BJ (cell line): Measurements from ENCODE around the gene RABL2B. TPM values are rescaled to one million over a fixed set of nuclear protein-coding genes. Genes with fewer than 3 reads are reported as not detected.

Source experiments
- CTCF ChIA-PET: fragments of 350-600 bp; formaldehyde crosslinking; extraction: SDS; loops from one replicate; lab custom pipeline; 2021; ENCODE audit warnings: antibody characterized with exemption, inconsistent platforms; lab: Yijun Ruan, JAX
- POLR2A ChIA-PET: fragments of 300-600 bp; sonication (Branson Sonifier 250); formaldehyde crosslinking; extraction: SDS; loops from one replicate; lab custom pipeline; 2021; ENCODE audit warnings: antibody characterized with exemption; lab: Charles Lee
- DNase-seq: peaks from one replicate; pipeline ENCODE4 v3.0.0-alpha.2; 2011; ENCODE audit warnings: low read depth
- H3K27me3 ChIP-seq: 2 replicates; pipeline ENCODE4 v1.6.0; 2011; ENCODE audit warnings: low read length; ENCODE audit not compliant: control insufficient read depth, insufficient read depth
- H3K36me3 ChIP-seq: 2 replicates; pipeline ENCODE4 v1.5.1; 2011; ENCODE audit warnings: low read length; ENCODE audit not compliant: control insufficient read depth, insufficient read depth
- H3K4me3 ChIP-seq: 2 replicates; pipeline ENCODE4 v1.5.1; 2011; ENCODE audit warnings: low read depth, mild to moderate bottlenecking, control low read depth, low read length
- CTCF ChIP-seq: IDR thresholded peaks from 2 replicates; pipeline ENCODE4 v1.5.1; 2011; ENCODE audit warnings: low read depth, mild to moderate bottlenecking, control low read depth, inconsistent platforms, low read length, moderate library complexity; ENCODE audit not compliant: insufficient read depth
- polyA plus RNA-seq: library from polyadenylated mRNA; depleted of rRNA; stranded (reverse); fragments of >200 nt; gene quantifications from 2 replicates; pipeline ENCODE4 v1.2.3, GENCODE V29; 2011; rRNA removed

Gene RABL2B
- polyA plus RNA-seq, 1 experiment: 41.6 TPM

DNA sequence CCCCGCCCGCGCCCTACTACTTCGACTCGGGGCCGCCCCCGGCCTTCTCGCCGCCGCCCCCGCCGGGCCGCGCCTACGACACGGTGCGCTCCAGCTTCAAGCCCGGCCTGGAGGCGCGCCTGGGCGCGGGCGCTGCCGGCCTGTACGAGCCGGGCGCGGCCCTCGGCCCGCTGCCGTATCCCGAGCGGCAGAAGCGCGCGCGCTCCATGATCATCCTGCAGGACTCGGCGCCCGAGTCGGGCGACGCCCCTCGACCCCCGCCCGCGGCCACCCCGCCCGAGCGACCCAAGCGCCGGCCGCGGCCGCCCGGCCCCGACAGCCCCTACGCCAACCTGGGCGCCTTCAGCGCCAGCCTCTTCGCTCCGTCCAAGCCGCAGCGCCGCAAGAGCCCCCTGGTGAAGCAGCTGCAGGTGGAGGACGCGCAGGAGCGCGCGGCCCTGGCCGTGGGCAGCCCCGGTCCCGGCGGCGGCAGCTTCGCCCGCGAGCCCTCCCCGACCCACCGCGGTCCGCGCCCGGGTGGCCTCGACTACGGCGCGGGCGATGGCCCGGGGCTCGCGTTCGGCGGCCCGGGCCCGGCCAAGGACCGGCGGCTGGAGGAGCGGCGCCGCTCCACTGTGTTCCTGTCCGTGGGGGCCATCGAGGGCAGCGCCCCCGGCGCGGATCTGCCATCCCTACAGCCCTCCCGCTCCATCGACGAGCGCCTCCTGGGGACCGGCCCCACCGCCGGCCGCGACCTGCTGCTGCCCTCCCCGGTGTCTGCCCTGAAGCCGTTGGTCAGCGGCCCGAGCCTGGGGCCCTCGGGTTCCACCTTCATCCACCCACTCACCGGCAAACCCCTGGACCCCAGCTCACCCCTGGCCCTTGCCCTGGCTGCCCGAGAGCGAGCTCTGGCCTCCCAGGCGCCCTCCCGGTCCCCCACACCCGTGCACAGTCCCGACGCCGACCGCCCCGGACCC is 62.9 kb downstream of the RABL2B start:
- no peak for DNase-seq
- ChIA-PET POLR2A (no interaction called here), CTCF (interaction anchor here (3.0 kb wide), 1 partner anchor 11 kb away, joined by 10 read pairs; no protein-coding TSS in a partner anchor)
- no peak overlapping the region for H3K4me3 ChIP-seq
- TF ChIP-seq CTCF: no peak
- H3K27me3 ChIP-seq: peaks cover 9% of the 10 kb centered on the region
- no peaks in the 10 kb centered on the region for H3K36me3 ChIP-seq

- Histone ChIP-seq H3K27me3 (peaks cover 9% of the 10 kb centered on the region), H3K4me3 (no peak overlapping the region), H3K36me3 (no peaks in the 10 kb centered on the region)
- no peak for DNase-seq
- CTCF ChIA-PET: interaction anchor here (3.0 kb wide), 1 partner anchor 12 kb away, joined by 10 read pairs; no protein-coding TSS in a partner anchor
- no peak for TF ChIP-seq CTCF
- POLR2A ChIA-PET: no interaction called here
Observed at GRCh38 chr22:50719814-50720300, 63.6 kb downstream of the RABL2B start.

DNA sequence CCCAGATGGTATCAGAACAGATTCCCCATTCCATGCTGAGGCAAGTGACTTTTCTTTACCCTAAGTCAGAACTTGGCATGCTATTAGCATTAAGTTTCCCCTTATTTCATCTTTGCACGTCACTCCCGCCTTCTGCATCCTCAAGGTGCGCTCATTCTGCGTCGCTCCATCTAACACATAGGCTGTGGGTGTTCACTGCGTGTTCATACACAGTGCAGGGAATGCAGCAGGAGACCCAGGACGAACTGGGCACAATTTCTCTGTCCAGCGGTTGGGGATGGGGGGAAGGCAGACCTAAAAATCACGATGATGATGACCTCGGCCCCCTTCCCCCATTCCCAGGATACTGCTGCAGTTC is 65.1 kb downstream of the RABL2B start:
- no peaks in the 10 kb centered on the region for H3K36me3 ChIP-seq
- CTCF ChIA-PET: no interaction called here
- POLR2A ChIA-PET: no interaction called here
- no peak for TF ChIP-seq CTCF
- peaks cover 9% of the 10 kb centered on the region for H3K27me3 ChIP-seq
- DNase-seq: no peak
- H3K4me3 ChIP-seq: no peak overlapping the region

DNA sequence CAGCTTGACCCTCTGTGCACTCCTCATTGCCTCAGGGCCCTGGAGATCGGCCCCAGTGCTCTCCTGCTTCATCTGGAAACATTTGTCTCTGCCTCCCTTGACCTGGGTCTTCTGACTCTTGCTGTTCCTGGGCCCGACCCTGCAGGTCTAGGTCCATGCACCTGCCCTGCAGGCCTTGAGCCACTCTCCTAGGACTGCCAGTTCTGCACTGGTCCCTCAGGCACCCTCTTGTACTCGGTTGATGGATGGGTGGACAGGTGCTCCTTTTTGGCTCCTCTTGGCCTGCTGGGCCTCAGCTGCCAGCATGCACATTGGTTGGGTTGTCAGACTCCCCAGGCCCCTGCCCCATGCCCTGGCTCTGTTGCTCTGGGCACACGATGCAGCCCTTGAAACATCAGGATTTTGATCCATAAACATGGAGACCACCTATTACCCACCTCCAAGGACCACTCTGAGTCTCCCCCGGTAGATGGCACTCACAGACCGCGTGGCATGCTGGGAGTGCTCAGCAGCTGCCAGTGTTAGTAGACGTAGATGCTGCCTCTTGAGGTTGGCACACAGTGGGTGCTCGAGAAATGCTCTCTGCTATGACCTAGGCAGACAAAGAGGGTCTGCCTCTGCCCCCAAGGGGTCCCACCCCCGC is 65.6 kb downstream of the RABL2B start:
- ChIA-PET CTCF (no interaction called here), POLR2A (no interaction called here)
- no peaks in the 10 kb centered on the region for H3K36me3 ChIP-seq
- TF ChIP-seq CTCF: no peak
- no peak for DNase-seq
- no peak overlapping the region for H3K4me3 ChIP-seq
- peaks cover 9% of the 10 kb centered on the region for H3K27me3 ChIP-seq

Other genes with a start within 250 kb of the RABL2B start
- gene KLHDC7B, start 237.7 kb downstream of the RABL2B start, polyA plus RNA-seq: 0.34 and 0.39 TPM in 2 replicates
- not detected in 2 replicates for gene SYCE3, start 220.7 kb downstream of the RABL2B start, polyA plus RNA-seq
- gene CPT1B, start 205.2 kb downstream of the RABL2B start, polyA plus RNA-seq: 3.2 and 4.3 TPM in 2 replicates
- 31.5 and 51.2 TPM in 2 replicates for gene CHKB, start 200.8 kb downstream of the RABL2B start, polyA plus RNA-seq
- gene MAPK8IP2, start 182.8 kb downstream of the RABL2B start, polyA plus RNA-seq: 0.17 and 0.39 TPM in 2 replicates
- gene ARSA, start 155.5 kb downstream of the RABL2B start, polyA plus RNA-seq: 15.7 and 36.9 TPM in 2 replicates
- 0.21 and 0.25 TPM in 2 replicates for gene SHANK3, start 110.8 kb downstream of the RABL2B start, polyA plus RNA-seq
- gene ACR, start 45.4 kb downstream of the RABL2B start, polyA plus RNA-seq: 0.12 TPM in 1 of 2 replicates, not detected in the other